Activated T-cell treated with anti-CD3 and anti-CD28 coated beads, Interleukin-2, amount 50 U/mL, for 1 hour (primary cell): Measurements from ENCODE around the gene EXOSC10.
A peak's percentile ranks its signal among the peaks of the same experiment; 100 is the strongest.

Experiments used
- DNase-seq: peaks from one replicate; pipeline ENCODE4 v3.0.0-alpha.2; 2020

The EXOSC10 gene

DNA sequence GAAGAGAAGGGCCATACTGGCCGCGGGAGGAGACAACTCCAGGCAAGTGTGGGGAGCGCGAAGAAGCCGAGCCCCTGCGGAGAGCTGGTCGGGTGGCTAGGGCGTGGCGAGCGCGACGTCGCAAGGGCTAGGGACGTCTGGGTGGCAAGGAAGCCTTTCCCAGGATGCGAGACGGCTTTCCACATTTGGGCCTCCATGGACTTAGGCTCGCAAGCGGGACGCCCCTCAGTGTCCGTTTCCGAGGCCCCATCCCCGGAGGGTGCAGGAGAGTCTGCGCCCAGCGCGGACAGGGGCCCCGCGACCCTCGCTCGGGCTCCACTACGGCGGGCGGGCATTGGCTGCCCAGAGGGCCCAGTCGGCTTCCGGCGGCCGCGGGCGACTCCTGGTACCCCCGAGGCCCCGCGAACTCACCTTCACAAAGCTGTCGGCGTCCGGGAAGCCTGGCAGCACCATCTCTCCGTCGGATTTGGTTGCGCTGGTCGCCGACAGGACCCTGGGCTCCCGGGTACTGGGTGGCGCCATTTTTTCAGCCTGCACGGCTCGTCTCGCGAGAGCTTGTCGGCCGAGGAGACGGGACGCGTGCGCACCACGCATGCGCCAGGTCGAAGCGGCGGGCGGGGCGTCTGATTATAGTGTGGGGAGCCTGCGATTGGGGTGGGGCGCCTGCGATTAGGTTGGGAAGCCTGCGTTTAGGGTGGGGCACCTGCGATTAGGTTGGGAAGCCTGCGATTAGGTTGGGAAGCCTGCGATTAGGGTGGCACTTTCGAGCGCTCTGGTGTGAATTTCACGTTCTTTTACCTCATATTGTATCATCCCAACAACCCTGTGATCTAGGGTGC is at the start of gene EXOSC10:
TSS of gene EXOSC10 (minus strand) at position 560 of the 839 bp plus-strand sequence. CDS start at position 522, 38 bp downstream.
- DNase-seq, result peak; percentile 96

DNA sequence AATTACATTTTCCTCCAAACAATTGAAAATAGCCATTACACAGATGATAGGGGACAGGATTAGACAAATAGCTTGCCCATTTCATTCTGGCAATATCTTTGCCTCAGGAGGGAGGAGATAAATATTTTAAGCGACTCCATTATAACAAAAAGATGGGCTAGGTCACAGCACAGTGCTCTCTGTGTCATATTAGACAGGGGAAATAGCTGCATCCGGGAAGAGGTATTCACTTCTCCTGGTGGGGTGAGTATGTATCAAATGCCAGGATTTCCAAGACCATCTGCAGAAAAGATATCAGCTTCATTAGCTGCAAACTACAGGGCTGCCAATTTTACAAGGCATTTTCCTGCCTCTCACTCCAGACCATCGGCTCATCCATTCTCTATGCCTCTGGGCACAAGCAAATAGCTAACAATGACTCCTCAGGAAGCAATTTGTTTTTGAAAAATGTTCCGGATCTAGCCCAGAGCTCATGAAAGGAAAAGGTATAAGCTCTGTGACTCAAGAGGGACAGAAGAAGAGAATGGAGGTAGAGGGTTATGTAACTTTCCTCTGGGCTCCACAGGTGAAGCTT is 47.6 kb upstream of the EXOSC10 start:
- DNase-seq, result no peak

DNA sequence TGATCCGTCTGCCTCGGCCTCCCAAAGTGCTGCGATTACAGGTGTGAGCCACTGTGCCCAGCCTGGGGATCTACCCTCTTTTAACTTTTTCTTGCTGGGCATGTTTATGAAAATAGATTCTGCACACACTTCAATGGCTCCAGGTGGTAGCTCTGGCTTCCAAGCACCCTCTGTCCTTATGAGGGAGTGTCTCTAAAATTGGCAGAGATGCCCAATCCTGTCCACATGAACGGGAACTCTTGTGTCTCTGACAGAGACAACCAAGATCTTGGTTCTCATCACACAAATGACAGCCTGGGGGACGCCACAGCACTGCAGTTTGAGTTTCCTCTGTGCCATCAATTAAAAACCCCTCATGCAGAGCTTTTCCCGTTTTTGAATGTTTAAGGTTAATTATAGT is 46.1 kb upstream of the EXOSC10 start:
- DNase-seq, result no peak

DNA sequence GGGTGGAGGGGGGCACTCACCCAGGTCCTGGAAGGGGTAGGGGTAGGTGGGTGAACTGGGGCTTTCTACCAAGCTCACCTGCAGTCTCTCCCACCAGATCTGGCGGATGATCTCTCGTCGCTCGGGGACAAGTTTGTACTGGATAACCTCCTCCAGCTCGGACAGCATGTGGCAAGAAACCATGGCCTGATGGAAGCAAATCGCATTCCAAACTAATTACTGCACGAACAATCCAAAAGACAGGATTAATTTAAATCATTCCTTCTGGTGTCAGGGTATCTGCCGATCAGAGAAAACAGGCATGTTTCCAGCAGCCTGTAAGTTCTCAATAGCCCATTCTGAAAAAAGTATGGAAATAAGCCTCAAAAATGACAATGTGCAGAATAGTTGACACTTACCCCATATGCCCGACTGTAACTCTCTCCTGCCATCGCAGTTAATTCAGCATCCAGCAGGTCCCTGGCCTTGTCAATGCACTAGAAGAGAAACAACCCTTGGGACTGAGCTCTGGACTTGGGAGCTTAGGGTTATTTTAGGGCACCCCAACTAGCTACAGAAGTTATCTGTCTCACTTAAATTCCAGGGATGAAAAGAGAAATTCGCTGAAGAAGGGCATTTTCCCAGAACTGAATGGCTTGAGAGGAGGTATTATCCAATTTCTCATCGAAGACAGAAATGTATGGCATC is 45.0 kb upstream of the EXOSC10 start:
- DNase-seq, result no peak

DNA sequence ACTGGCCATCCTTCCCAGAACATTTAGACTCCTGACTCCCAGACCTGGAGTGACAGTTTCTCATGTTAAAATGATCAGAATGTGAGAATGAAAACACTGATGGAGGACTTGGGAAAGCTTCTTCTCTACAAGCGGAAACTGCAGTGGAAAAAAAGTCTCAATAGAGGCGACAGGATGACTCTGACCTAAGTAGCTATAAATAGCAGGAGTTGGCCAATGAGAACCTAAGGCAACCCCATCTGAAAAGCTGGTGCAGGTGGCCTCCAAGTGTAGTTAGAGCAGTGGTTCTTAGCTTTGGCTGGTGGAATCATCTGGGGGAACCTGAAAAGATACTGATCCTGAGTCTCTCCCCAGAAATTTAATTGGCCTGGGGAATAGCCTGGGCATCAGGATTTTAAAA is 44.2 kb upstream of the EXOSC10 start:
- no peak for DNase-seq

DNA sequence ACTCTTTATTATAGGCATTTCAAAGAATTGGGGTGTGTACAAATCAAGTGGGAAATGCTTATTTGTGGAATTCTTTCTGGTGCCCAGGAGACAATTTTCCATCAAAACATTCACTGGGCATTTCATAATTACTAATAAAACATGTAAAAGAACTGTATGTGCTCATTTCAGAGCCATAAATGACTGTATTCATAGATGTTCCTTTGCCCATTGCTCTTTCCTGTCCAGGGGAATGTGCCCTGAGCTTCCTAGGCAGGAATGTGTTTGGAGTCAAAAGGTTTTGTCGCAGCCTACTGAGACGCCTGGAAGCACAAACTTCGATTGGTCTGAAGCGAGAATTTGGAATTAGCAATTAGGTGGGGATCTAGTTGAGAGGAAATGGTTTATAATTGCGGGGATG is 43.7 kb upstream of the EXOSC10 start:
- no peak for DNase-seq

DNA sequence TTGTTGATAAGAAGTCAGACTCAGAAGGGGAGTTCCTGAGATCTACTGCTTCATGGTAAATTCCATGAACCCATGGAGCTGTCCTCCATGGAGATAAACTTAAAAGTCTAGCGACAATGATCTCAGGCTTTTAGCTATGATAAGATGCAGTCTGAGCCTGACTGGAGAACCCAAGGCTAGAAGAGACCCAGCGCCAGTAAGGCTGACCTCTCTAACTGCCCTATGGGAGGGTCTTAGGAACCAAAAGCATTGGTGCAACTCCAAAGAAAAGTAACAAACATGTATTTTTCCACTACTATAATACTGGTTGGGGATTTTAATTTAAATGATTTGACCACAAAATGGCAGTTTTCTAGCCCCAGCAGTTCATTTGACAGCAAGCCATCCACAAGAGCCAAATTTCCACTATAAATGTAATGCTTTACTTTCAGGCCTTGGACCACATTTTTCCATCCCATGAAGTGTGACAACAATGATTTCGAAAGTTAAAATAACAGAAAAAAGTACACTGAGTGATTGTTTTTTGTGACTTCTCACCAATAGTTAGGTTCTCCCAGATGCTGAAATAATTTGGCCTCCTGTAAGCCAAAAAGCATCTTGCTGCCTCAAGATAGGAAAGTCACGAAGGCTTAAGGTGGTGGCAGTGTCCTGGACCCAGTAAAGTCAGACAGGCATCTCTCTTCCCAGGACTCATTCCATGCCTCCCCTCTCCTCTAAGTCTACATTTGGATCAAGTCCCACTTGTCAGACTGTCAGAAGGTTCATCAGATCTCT is 43.1 kb upstream of the EXOSC10 start:
- DNase-seq, result no peak

DNA sequence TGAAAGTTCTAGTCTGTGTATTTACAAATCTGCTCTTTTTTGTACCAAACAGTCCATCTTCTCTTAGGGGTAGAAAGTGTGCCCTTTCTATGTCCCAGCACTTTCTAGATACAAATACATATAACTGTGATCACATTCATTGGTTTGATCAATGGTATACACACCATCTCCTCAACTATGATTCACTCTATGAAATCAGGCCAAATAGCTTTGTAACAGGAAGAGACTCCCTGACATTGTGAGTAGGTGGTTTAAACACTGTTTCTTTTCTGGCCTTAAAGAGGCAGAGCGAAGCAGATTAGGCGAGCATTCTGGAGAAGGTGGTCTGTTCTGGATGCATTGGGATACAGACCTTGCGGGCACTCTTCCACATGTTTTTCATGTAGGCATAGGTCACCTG is 39.3 kb upstream of the EXOSC10 start:
- no peak for DNase-seq

DNA sequence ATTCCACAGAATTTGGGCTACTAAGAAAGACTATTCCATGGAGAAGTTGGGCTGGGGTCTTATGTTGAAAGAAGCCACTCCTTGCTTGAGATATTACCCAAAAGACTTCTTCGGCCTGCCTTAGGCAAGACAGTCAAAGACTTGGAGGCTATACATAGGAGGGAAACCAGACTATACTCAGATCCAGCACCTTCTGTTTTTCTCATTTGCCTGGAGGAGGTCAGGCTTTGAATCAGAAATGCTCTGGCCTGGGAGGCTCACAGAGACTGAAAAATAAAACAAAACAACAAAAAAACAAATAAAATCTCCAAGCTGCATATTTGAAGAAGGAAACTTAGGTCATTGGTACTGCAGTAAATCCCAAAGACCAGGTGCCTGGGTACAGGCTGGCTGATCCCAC is 38.4 kb upstream of the EXOSC10 start:
- no peak for DNase-seq

DNA sequence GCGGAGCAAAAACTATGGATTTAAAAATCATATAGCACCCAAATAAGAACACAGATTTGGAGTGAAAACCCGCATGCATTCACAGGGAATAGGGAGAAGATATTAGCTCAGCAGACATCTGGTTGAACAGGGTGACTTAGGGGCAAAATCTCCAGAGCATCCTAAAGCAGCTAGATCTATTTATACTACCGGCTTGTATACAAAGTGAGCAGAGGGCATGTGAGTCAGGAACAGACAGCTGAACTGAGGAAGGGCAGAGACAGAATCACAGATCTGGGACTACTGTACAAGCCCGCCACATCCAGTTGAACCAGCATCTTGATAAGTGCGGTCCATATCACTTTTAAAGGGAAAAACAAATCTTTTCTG is 35.2 kb upstream of the EXOSC10 start:
- DNase-seq, result no peak

DNA sequence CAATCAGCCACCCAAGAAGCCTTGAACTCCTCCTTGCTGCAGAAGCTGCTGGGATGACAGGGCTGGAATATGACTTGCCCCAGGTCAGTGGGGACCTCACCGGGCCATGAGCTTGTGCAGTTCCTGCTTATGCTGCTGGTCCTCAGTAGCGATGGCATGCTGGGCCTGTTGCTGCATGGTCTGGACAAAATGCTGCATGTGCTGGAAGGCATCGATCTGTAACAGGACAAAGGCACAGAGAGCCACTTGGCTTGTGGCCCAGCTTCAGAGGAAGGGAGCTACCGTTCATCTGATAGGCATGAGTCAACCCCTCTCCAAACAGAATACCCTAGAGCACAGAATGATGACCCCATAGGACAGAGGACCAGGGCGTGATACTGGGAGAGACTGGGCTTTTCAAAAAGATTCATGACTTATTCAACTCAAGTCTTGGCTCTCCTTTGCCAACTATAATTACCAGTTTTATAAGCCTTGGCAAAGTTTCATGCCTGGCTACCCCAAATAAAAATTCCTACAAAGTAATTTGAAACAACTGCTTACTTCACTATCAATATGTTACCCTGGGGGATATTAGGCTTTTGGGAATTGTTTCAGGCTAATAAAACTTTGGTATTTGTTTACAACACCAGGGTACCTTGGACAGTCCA is 34.7 kb upstream of the EXOSC10 start:
- no peak for DNase-seq

DNA sequence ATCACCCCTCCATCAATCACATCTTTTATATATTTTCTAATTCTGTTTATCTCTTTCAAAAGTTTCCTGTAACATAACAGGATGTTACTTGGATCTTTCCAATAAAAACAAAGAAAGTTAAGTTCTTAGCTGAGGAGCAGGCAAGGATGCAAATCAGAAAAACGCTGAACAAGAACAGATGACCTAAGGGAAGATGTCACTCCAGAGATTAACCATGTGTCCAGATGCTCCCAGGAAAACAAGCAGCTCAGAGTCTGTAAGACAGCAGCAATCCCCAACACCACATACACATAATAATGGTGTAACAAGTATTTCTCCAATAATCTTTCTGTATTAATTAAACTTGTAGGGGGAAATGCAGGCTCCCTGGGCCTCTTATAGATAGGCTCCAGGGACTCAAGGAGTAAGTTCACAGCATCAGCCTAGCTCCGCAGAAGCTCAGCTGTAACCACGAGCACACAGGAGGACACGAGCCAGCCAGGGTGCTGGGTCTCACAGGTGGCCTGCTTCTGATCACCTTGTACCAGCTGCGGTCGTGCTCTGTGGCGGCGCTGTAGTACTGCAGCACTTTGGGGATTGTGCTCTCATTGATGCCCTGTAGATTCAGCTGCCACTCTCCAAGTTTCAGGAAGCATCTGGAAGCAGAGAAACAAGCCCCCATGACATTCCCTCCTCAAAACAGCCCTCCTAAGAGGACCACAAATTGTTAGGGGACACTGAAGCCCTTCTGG is 33.1 kb upstream of the EXOSC10 start:
- no peak for DNase-seq

DNA sequence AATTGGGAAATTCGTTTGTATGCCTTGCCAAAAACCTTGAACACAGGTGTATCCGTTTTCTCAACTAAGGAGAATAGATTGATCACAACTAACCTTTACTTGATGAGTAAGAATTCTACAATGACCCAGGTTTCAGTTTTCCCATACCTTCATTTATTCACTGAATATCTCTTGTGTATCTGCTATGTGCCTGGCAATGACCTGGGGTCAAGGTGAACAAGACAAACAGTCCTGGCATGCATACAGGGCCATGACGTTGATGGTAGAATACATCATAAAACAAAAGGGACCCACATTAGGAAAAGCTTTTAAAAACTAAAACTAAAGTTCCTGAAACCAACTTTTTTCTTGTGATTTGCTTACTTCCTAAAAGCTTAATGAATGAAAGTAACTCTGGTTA is 32.1 kb upstream of the EXOSC10 start:
- DNase-seq, result no peak

DNA sequence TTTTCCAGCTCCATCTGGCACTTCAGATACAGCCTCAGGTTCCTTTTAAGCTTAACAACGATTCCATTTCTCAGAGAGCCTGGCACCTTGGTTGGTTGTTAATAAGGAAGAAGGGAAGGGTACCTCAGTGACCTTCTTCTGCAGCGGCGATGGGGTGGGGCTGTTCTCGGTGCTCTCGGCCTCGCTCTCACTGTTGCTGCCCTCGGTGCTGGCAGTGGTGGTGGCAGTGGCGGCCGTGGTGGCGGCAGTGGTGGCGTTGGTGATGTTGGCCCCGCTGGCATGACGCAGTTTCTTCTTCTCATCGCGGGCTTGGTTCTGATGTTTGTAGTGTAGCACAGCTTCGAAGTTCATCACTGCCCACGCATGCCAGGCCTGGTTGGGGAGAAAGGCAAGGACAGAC is 30.7 kb upstream of the EXOSC10 start:
- no peak for DNase-seq

DNA sequence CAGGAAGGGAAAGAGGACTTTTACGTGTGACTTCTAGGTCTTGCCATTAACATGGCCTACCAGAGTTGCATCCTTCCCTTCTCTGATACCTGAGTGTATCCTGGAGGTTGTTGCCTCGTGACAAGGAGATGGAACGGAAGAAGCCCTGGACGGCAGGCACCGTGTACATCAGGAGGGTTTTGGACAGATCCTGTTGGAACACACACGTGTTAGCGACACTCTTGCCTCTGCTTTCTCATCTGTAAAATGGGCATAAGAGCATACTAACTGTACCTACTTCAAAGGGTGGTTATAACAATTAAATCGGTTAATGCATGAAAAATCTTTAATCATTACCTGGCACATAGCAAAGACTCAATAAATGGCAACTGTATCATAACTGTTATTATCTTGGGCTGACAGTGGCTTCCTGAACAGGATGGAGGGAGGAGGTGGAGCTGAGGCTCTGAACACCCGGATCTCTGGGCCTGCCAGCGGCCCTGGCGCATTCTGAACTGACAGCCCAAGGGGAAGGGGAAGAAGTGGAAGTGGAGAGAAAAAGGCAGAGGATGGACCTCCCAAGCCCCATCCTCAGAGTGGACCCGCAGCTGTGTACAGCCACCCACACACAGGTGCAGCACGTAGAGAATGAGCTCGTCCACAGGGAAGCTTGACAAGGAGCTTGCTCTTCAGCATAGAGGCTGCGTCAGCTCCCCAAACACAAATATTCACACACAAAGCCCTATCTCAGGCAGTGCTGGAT is 30.2 kb upstream of the EXOSC10 start:
- no peak for DNase-seq

DNA sequence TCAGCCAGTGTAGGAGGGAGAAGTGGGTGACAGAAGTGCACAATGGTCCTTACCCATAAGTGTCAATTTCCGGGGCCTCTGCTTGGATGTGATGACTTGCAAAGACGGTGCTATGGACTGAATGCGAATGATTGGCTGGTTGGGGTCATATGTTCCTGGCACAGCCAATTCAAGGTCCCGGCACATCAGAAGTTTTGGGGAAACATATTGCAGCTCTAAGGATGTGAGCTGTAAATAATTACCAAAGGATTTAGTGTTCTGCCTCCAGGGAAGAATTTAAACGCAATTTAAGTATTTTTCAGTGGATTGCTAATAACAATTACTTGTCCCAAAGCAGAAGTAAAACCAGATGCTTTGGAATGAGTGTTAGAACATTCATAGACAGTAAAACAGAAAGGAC is 26.9 kb upstream of the EXOSC10 start:
- no peak for DNase-seq

DNA sequence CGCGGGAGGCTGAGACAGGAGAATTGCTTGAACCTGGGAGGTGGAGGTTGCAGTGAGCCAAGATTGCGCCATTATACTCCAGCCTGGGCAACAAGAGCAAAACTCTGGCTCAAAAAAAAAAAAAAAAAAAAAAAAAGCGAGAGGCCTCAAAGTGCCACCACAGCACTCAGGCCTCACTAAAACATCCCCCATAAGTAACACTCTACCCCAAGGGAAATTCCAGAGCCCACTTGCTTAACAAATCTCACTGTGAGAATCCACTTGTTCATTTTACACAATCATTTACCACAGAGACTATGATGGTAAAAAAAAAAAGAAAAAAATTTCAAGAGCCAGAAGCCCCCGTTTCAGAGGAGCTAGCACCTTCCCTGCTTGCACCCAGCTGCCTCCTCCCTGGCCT is 26.3 kb upstream of the EXOSC10 start:
- no peak for DNase-seq

DNA sequence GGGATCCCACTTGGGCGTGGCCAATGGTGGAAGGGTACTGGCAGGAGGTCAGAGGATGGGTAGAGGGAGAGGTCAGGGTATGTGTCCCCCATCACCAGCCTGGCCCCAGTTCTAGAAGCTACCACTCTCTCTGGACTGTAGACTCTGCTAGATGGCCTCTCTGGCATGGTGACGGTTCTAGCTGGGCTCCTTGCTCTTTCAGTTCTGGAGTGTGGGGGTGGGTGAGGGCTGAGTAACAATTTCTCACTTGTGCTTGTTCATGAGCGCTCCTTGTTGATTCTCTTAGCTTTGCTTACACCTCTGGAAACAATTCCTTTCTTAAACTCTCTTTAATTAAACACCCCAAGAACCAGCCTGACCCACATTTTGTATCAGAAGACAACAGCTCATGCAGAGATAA is 25.3 kb upstream of the EXOSC10 start:
- DNase-seq, result no peak

DNA sequence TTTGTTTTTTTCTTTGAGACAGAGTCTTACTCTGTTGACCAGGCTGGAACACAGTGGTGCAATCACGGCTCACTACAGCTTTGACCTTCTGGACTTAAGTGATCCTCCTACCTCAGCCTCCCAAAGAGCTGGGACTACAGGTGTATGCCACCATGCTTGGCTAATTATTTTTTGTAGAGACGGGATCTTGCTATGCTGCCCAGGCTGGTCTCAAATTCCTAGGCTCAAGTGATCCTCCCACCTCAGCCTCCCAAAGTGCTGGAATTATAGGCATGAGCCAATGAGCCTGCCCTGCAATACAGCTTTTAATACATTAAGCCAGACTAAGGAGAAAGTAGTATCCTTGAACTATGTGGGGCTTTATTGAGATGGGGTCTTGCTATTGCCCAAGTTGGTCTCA is 16.6 kb upstream of the EXOSC10 start:
- no peak for DNase-seq

DNA sequence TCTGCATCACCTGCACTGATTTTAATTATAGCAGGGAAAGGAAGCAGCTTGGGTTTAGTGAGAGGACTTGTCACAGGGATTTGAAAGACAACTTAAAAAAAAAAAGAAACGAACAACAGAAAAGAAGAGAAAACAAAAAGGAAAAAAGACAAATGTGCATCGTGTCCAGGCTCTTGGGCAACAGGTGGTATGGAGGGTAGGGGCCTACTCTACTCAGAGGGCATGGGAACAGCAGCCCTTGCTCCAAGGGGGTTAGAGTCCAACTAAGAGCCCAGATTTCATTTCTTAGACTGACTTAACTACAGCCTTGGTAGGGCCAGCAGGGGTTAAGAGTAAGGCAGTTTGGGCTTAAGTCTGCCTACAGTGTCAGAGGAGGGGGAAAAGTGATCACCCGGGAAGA is 15.3 kb upstream of the EXOSC10 start:
- DNase-seq, result no peak

DNA sequence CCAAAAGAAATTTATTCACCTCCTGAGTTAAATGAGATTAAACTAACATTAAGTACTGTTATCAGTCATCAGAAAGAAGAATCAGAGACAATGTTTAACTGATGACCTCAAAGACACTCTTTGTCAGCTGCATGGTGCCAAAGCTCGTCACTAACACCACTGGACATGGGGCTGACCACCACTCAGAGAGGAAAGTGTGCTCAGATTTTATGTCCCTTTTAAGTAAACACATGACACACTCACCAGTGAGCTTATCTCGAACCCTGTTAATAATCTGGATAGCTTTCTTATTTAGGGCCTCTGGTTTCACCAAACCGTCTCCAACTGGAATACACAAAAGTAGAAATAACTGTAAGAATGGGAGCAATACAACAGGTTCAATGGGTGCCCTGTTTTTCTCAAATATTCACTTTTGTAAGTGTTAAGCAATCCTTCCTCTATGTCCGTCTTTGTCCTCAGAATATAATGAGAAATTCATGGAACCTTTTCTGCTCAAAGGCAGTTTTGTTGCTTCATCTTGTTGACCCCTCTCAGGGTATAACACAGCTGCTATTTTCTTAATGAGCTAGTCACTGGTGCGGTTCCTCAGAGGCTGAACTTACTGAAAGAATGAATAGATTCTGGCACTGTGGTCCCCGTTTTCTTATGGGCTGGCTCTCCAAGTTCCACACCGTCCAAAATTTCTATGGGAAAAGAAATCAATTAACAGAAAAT is 9.5 kb upstream of the EXOSC10 start:
- no peak for DNase-seq
